Neural cell (in vitro differentiated cells): ENCODE results near the gene NUDCD3. TPM values are rescaled to one million over a fixed set of nuclear protein-coding genes. Genes with fewer than 3 reads are reported as not detected.

Source experiments
- H2AFZ ChIP-seq: fragments of 200-600, 300-800 bp; sonication (generic), shearing (Covaris generic); 2 replicates; pipeline ENCODE4 v1.6.0; 2014; ENCODE audit warnings: low read depth, mild to moderate bottlenecking, antibody characterized with exemption, low read length, moderate library complexity
- H3F3A ChIP-seq: fragments of 200-600 bp; shearing (Covaris generic); 2 replicates; pipeline ENCODE4 v1.6.1; 2016; ENCODE audit warnings: mild to moderate bottlenecking, moderate library complexity, mixed read lengths, antibody characterized with exemption, low read length; ENCODE audit not compliant: insufficient read depth, poor library complexity, severe bottlenecking
- H3K27ac ChIP-seq: fragments of 200-600, 300-800 bp; sonication (generic), shearing (Covaris generic); 2 replicates; pipeline ENCODE4 v1.5.1; 2014; ENCODE audit warnings: mild to moderate bottlenecking, low read length, moderate library complexity
- H3K27me3 ChIP-seq: fragments of 300-800, 200-600 bp; sonication (generic), shearing (Covaris generic); 2 replicates; pipeline ENCODE4 v1.6.0; 2014; ENCODE audit warnings: mild to moderate bottlenecking, low read depth, low read length, moderate library complexity; ENCODE audit not compliant: insufficient read depth
- H3K36me3 ChIP-seq: fragments of 300-800, 200-600 bp; sonication (generic), shearing (Covaris generic); 2 replicates; pipeline ENCODE4 v1.5.1; 2014; ENCODE audit warnings: mild to moderate bottlenecking, antibody characterized with exemption, low read length, moderate library complexity; ENCODE audit not compliant: insufficient read depth
- H3K4me2 ChIP-seq: fragments of 300-800, 200-600 bp; sonication (generic), shearing (Covaris generic); 2 replicates; pipeline ENCODE4 v1.6.0; 2014; ENCODE audit warnings: mild to moderate bottlenecking, low read length
- H3K4me3 ChIP-seq: fragments of 300-800, 200-600 bp; sonication (generic), shearing (Covaris generic); 2 replicates; pipeline ENCODE4 v1.5.1; 2014; ENCODE audit warnings: mild to moderate bottlenecking, low read length, moderate library complexity
- H3K79me2 ChIP-seq: fragments of 200-600 bp; shearing (Covaris generic); replicated peaks from 2 replicates; pipeline ENCODE4 v1.6.0; 2014; ENCODE audit warnings: mild to moderate bottlenecking, low read length, moderate library complexity; ENCODE audit not compliant: insufficient read depth
- H3K9ac ChIP-seq: fragments of 300-800, 200-600 bp; sonication (generic), shearing (Covaris generic); 2 replicates; pipeline ENCODE4 v1.6.1; 2016; ENCODE audit warnings: mild to moderate bottlenecking, low read length, mixed read lengths
- H3K9me2 ChIP-seq: fragments of 200-600 bp; shearing (Covaris generic); 2 replicates; pipeline ENCODE4 v1.6.1; 2016; ENCODE audit warnings: mild to moderate bottlenecking, low read length, mixed read lengths; ENCODE audit not compliant: insufficient read depth
- H3K9me3 ChIP-seq: fragments of 200-600, 300-800 bp; sonication (generic), shearing (Covaris generic); 2 replicates; pipeline ENCODE4 v1.6.1; 2016; ENCODE audit warnings: mild to moderate bottlenecking, mixed run types, low read length, moderate library complexity, mixed read lengths
- H4K20me1 ChIP-seq: fragments of 200-600 bp; shearing (Covaris generic); 2 replicates; pipeline ENCODE4 v1.6.1; 2016; ENCODE audit warnings: mild to moderate bottlenecking, mixed run types; ENCODE audit not compliant: insufficient read depth
- CTCF ChIP-seq: fragments of 450-650 bp; IDR thresholded peaks from 2 replicates; pipeline ENCODE4 v1.5.1; 2014; ENCODE audit warnings: antibody characterized with exemption, mild to moderate bottlenecking, moderate library complexity; ENCODE audit not compliant: poor library complexity, severe bottlenecking
- EP300 ChIP-seq: fragments of 450-650 bp; conservative IDR thresholded peaks from 2 replicates; pipeline ENCODE4 v1.6.1; 2014; ENCODE audit warnings: antibody characterized with exemption, mild to moderate bottlenecking, moderate library complexity; ENCODE audit not compliant: poor library complexity, severe bottlenecking
- EZH2 ChIP-seq: fragments of 200-600, 300-800 bp; shearing (Covaris generic), sonication (generic); IDR thresholded peaks from 2 replicates; pipeline ENCODE4 v1.6.1; 2014; ENCODE audit warnings: antibody characterized with exemption, low read length, borderline replicate concordance, mild to moderate bottlenecking; ENCODE audit not compliant: insufficient read depth, poor library complexity, severe bottlenecking
- MXI1 ChIP-seq: fragments of 450-650 bp; conservative IDR thresholded peaks from 2 replicates; pipeline ENCODE4 v1.6.1; 2014; ENCODE audit warnings: antibody characterized with exemption, mild to moderate bottlenecking; ENCODE audit not compliant: poor library complexity, severe bottlenecking
- POLR2AphosphoS5 ChIP-seq: IDR thresholded peaks from 2 replicates; pipeline ENCODE4 v1.6.1; 2012
- RAD21 ChIP-seq: fragments of 450-650 bp; conservative IDR thresholded peaks from 2 replicates; pipeline ENCODE4 v1.6.1; 2014; ENCODE audit warnings: antibody characterized with exemption, mild to moderate bottlenecking, moderate library complexity
- REST ChIP-seq: IDR thresholded peaks from 2 replicates; pipeline ENCODE4 v1.6.1; 2012; ENCODE audit warnings: borderline replicate concordance
- SMC3 ChIP-seq: fragments of 450-650 bp; conservative IDR thresholded peaks from 2 replicates; pipeline ENCODE4 v1.6.1; 2014; ENCODE audit warnings: antibody characterized with exemption, mild to moderate bottlenecking, moderate library complexity; ENCODE audit not compliant: poor library complexity
- TAF1 ChIP-seq: IDR thresholded peaks from 2 replicates; pipeline ENCODE4 v1.6.1; 2012; ENCODE audit warnings: low read depth
- polyA plus RNA-seq: library from polyadenylated mRNA; depleted of rRNA; stranded (reverse); fragments of >200 nt; gene quantifications from 2 replicates; pipeline ENCODE4 v1.2.3, GENCODE V29; 2014

NUDCD3 gene
- polyA plus RNA-seq, 1 donor from 2014 or later, result 69.9 TPM

DNA sequence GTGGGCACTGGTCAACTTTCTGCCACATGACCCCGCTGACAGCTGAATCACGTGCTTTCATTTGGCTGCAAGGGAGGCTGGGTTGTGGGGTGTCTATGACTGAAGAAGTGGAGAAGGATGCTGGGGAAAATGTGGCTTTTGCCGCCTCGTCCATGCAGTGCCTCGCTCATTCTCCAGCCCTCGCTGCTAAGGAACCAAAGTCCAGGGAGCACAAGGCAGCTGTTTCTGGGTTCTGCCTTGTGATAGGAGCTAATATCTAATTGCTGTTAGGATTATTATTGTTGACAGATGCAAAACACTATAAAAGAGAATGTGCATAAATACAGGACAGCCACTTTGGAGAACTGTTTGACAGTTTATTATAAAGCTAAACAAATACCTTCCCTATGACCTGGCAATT is 160.1 kb downstream of the NUDCD3 start:
- Histone ChIP-seq H3F3A (no peaks in the 10 kb centered on the region), H2AFZ (no peak overlapping the region), H3K27ac (no peak overlapping the region), H3K9me3 (no peaks in the 10 kb centered on the region), H4K20me1 (no peaks in the 10 kb centered on the region), H3K4me3 (no peak overlapping the region), H3K9ac (no peak overlapping the region), H3K9me2 (no peaks in the 10 kb centered on the region), H3K79me2 (no peaks in the 10 kb centered on the region), H3K36me3 (no peaks in the 10 kb centered on the region), H3K27me3 (peaks cover 16% of the 10 kb centered on the region), H3K4me2 (no peak overlapping the region)
- TF ChIP-seq MXI1 (no peak), EP300 (no peak), POLR2AphosphoS5 (no peak), REST (no peak), CTCF (no peak), SMC3 (no peak), EZH2 (no peak), TAF1 (no peak), RAD21 (no peak)

DNA sequence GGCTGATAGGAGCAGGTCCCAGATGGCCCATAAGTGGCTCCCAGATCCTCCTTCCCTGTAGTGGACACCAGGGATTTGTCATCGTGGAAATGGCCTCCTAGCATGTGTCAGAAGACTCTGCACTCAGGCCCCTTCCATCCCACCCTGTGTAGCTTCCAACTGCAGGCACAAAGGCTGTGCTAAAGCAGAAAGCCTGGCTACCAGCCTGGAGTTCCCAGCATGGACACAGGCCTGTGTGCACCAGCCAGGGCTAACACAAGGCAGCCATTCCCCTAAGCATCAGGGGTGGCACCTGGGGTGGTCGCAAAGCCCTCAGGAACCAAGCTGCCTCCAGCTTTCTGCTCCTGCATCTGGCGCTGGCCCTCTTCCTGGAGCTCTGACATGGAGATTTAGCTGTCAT is 160.6 kb downstream of the NUDCD3 start:
- Histone ChIP-seq H3F3A (no peaks in the 10 kb centered on the region), H2AFZ (no peak overlapping the region), H4K20me1 (no peaks in the 10 kb centered on the region), H3K4me3 (no peak overlapping the region), H3K9ac (no peak overlapping the region), H3K79me2 (no peaks in the 10 kb centered on the region), H3K36me3 (no peaks in the 10 kb centered on the region), H3K9me2 (no peaks in the 10 kb centered on the region), H3K27me3 (peaks cover 16% of the 10 kb centered on the region), H3K9me3 (no peaks in the 10 kb centered on the region), H3K4me2 (no peak overlapping the region), H3K27ac (no peak overlapping the region)
- TF ChIP-seq SMC3, result no peak
- TF ChIP-seq MXI1, result no peak
- TF ChIP-seq CTCF, result no peak
- no peak for TF ChIP-seq REST
- TF ChIP-seq EZH2, result no peak
- no peak for TF ChIP-seq EP300
- no peak for TF ChIP-seq POLR2AphosphoS5
- TF ChIP-seq RAD21, result no peak
- TF ChIP-seq TAF1, result no peak
